GM21737 (cell line): ENCODE measurements around the gene CD101.

Experiments used
- ATAC-seq: cut with Tn5 transposase; IDR thresholded peaks from one replicate; pipeline ENCODE4 v1.9.1; 2021; ENCODE audit warnings: mild to moderate bottlenecking, moderate library complexity; ENCODE audit not compliant: unreplicated experiment

The CD101 gene

DNA sequence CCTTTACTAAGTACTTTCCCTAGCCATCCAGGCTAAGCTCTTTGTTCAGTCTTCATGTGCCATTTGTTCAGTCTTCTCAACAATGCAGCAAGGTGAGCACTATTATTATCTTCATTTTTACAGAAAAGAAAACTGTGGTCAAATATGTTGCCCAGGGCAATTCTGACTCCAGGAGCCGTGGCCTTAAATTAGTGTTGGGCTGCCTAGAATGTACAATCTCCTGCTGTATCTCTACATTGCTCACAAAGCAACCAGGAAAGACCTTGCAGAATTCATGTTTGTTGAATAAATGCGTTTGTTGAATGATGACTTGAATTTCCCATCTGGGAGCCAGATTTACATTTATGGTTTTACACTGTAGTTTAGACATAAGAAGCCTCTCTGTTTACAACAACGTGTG lies 14.2 kb downstream of the CD101 start:
- no peak for ATAC-seq

DNA sequence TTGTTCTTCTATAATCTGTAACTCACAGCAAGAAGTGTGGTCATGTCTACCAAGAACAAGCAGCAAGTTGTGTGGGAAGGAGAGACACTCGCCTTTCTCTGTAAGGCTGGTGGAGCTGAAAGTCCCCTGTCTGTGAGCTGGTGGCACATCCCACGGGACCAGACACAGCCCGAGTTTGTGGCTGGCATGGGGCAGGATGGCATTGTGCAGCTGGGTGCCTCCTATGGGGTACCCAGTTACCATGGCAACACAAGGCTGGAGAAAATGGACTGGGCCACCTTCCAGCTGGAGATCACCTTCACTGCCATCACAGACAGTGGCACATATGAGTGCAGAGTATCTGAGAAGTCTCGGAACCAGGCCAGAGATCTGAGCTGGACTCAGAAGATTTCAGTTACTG lies 15.5 kb downstream of the CD101 start:
- no peak for ATAC-seq

DNA sequence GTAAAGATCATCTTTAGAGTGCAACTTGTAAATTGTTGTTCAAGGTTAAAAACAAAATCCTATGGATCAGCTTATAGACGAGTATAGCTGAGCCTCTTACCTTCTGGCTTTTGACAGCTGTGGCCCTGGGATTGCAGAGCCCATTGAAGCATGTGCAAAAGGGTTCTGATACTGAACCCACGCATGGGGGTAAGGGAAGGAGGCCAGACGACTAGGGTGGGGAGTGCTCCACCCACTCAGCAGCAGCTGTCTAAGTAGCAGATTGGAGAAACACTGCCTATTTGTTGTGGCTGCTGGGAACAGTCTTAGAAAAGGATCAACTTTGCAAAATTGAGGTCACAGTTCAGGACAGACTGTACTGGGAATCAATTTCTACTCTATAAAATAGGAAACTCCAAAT lies 16.1 kb downstream of the CD101 start:
- ATAC-seq: no peak

DNA sequence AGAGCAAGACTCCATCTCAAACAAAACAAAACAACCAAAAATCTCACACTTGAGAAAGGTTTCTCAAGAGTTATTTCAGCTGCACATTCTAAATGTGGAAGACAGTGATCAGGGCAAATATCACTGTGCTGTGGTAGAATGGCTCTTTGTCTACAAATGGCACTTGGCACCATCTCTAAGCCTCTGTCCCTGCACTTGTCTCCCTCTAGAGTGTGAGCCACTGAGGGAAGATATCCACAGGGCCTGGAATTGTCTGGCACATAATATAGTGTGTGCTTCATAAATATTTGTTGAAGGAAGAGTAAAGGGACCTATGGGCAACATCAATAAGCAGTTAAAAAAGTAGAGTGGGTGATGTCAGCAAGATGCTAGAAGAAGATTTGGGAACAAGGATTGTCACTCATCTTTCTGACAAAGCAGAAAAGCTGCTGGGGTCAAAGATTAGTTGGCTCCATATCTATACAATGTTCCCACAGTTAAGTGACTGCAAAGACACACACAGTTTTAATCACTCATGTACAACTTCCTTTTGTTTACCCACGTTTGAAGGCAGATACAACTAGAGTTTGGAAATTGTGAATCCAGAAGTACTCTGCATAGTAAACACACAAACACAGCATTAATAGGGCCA lies 19.1 kb downstream of the CD101 start:
- no peak for ATAC-seq

DNA sequence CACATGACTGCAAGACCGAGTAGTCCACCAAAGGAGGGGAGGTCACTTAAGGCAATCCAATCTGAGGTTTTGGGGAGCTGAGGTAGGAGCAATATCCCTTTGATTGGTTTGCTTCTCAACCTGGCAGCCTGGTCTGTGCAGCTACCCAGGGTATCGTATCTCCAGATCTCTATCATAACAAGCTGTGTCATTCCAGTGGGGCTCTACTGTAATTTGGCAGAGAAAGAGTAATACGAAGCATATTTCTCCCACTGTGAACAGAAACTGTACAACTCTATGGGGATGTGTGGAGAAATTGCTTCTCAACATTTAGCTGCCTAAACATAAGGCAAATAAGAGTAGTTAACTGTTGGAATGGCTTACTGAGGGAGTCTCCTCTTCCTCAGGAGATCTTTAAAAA lies 20.6 kb downstream of the CD101 start:
- ATAC-seq: no peak

DNA sequence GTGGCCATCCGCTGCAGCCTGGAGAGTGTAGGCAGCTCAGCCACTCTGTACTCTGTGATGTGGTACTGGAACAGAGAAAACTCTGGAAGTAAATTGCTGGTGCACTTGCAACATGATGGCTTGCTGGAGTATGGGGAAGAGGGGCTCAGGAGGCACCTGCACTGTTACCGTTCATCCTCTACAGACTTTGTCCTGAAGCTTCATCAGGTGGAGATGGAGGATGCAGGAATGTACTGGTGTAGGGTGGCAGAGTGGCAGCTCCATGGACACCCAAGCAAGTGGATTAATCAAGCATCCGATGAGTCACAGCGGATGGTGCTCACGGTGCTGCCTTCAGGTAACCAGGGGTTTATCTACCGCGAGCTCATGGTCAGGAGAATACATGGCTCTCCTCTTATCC lies 24.0 kb downstream of the CD101 start:
- no peak for ATAC-seq

DNA sequence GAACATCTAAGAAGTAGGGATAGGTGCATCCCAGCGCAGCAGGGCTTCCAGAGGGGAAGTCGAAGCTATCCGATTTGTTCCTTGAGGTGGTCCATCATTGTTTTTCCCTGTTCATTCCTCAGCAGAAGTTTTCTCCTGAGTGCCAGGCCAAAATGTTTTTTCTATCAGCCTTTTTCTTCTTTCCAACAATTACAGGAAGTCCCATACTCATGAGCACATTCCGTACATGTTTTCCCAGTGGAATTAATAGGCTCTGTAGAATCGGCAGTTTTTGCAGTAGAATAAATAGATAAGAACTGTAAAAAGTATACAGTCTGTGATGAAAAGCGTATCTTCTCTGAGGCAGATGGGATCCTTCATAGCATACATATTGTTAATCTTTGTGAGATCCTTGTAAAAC lies 24.8 kb downstream of the CD101 start:
- ATAC-seq: no peak

DNA sequence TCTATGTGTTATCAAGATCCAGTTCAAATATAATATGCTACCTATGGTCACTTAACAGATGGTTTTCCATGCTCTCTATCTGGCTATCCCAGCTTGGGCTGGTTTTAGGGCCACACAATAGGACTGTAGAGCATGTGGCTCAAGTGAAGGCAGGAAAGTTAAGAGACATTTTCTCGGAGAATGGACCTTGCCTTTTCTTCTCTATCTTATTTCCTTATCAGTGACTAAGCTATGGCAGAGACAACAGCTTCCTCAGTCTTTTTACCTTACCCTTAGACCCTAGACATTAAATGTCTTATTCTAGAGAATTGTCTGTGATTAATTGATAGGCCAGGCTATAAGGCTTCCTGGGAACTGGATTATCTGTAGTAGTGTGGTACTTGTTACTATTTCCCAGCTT lies 28.1 kb downstream of the CD101 start:
- no peak for ATAC-seq

DNA sequence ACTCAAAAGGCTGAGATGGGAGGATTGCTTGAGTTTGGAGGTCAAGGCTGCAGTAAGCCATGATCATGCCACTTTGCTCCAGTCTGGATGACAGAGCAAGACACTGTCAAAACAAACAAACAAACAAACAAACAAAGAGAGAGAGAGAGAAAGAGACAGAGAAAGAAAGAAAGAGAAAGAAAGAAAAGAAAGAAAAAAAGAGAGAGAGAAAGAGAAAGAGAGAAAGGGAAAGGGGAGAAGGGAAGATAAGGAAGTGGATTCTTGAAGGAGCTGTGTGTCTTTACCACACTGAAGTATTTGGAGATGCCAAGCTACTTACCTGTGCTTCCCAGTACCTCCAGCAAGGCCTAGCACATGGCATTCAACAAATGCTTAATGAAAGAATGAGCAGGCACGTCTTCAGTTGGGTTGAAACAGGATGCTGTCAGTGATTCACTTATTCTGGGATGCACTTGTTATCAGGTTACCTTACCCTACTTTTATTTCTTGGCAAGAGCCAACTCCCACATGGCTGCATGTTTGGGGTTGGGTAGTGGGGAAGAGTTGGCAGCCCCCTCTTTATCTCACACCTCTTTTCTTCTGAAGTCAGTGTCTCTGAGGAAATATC lies 28.8 kb downstream of the CD101 start:
- ATAC-seq: no peak

DNA sequence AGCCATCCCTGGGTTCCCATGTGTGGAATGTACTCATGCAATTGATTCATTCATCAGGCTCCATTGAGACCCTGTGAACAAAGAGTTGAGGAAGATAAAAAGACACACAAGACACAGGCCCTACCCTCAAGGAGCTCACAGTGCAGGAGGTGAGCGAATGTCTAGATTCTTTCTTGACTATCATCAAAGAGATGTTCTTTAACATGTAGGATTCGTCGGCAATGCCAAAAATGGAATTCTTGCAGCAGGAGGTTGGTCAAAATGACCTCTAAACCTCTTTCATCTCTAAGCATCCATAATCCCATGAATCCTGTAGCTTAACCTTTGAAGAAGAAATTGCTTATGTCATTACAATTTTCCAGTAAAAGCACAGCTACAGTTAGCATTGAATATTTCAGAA lies 30.7 kb downstream of the CD101 start:
- ATAC-seq: no peak

DNA sequence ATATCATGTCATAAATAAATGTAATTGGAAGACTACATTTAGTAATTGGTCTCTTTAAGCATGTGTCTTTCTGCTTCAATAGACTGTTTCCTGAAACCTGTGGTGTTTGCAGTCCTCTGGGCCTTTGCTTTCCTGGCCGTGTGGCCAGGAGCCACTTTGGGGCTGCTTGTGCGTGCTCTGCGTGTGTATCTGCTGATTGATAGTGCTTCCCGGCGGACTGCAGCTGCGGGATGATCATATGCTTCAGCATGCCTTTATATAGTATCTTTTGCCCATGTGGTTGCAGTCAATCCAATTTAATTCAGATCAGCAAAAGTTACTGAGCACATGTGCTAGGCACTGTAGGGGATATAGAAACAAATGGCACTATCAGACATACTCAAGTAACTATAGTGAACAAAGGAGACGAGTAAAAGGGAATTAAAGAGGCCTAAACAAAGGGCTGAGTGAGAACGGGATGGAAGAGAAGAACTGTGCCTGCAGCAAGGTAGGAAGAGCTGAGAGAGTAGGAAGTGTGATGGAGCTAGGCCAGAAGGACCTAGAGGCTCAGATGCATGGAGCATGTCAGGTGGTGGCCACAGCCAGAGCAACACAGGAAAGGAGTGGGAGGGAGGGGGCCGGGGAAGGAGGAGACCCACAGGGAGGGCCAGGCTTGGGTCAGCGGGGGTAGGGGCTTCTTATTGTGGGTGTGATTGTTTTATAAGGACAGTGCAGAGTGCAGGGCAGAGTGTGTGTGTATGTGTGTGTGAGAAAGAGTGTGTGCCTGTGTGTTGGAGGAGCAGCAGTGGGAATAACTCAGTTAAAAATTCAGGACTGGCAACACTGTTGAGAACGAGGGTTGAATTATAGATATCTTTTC lies 31.4 kb downstream of the CD101 start:
- ATAC-seq: no peak

DNA sequence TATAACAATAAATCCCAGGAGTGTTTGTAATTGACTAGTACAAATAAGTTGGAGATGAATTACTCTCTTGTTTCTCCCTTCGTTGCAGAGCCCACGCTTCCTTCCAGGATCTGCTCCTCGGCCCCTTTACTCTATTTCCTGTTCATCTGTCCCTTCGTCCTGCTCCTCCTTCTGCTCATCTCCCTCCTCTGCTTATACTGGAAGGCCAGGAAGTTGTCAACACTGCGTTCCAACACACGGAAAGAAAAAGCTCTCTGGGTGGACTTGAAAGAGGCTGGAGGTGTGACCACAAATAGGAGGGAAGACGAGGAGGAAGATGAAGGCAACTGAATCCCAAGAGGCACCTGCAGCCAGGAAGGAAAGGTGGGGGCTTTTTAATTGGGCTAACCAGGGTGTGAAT lies 32.2 kb downstream of the CD101 start:
- no peak for ATAC-seq

DNA sequence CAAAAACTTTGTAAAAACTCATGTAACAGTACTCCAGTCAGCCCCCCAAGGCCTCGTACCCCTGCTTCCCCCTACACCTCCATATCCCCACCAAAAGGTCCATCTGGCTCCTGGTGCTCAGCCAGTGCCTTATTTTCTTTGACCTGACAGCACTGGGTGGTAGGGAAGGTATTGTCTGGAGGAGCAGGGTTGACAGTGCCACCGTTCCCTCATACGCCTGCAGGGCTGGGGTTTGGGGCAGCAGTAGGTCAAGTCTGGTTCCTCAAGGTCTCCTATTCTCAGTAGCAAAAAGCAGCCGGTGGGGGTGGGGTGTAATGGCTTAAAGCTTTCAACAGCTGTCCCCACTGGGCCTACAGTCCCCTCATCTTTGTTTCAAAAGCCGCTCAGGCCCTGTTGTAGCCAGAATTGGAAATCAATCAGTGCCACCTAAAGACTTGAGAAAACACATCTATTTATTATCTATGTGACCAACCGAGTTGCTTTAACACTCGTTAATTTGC lies 33.3 kb downstream of the CD101 start:
- ATAC-seq: no peak

DNA sequence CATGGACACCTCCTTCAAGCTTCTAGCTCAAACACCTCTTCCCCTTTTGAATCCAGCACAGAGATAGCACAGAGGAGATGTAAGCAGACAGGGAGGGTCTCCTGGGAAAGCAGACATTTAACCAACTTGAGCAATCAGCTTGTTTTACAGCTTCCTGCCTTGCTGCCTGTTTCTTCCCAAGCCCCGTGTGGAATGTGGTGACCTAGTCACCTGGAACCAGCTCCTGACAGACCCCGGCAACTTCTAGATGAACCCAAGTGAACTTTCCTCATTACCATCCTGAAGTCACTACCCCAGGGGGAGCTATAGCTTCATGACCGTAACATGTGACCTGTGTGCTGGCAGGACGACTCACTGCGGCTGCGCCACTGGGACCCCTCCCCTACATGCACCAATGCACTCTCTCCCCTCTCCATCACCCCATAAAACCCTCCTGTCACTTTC lies 34.5 kb downstream of the CD101 start:
- no peak for ATAC-seq

DNA sequence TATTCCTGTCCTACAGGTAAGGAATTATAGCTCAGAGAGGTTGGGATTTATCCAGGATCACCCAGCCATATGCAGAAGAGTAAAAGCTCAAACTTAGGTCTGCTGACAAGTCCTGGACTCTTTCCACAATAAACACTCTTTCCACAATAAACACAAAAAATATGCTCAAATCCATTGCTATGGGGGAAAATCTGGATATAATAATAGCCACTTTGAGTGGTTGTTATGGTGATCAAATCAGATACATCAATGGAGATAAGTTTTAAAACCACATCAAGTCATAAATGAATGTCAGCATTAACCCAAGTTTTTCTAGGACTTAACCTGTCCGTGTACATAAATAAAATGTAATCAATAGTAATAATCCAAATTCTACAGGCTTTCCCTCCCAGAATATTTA lies 36.2 kb downstream of the CD101 start:
- ATAC-seq: no peak

DNA sequence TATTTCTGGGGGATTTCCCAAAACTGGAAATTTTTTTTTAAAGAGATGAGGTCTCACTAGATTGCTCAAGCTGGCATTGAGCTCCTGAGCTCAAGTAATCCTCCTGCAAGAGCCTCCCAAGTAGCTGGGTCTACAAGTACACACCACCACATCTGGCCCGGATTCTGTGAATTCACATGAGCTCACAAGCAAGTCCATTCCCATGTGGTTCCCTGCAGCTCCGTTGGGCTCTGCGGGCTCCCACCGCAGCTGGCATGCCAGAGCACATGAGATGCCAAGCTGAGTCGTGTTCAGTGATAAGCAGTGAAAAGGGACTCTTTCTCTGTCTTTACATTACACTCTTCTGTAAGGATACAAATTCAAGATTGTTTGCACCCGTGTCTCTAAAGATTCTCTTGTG lies 36.7 kb downstream of the CD101 start:
- no peak for ATAC-seq

DNA sequence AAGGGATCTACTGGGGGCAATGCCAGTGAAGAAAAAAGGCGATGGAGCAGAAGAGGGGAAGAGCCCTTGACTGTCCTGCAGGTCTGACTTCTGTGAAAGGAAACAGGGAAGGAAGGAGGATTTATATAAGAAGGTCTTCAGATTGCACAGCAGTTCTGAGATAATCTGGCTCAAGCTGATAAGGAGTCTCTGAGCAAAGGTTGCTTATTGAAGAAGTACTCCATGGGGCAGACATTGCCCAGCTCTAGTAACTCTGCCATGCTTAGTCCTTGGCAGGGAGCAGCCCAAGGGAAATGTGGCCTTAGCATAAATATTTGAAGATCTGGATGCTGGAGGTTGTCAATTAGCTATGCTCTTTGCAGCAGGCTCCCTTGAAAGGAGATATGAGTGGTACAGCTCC lies 42.7 kb downstream of the CD101 start:
- ATAC-seq: no peak

DNA sequence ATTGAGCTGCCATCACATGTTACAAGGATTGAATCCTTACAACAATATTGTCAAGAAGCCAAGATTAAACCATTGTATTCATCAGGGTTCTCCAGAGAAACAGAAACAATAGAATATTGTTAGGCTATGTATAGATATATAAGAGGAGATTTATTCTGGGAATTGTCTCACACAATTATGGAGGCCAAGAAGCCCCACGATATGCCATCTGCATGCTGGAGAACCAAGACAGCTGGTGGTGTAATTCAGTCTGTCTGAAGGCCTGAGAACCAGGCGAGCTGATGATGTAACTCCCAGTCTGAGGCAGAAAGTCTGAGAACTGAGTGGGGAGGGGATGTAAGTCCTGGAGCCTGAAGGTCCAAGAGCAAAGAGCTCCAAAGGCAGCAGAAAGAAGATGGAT lies 44.1 kb downstream of the CD101 start:
- no peak for ATAC-seq

DNA sequence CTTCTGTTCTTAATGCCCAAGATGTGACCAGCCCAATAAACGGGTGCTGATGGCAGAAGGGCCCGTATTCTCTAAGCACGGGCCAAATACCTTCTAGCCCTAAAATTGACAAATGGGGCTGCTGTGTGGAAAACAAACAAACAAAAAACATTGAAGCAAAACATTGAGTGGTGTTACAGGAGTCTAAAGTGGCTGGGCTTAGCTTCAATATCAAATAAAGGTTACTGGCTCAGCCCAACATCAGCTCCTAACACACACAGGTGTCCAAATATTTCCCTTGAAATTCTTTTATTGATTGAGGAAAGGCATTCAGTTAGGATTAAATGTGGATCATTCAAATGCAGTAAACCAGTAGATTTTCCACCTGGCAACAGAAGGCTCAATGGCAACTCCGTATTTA lies 45.2 kb downstream of the CD101 start:
- no peak for ATAC-seq

DNA sequence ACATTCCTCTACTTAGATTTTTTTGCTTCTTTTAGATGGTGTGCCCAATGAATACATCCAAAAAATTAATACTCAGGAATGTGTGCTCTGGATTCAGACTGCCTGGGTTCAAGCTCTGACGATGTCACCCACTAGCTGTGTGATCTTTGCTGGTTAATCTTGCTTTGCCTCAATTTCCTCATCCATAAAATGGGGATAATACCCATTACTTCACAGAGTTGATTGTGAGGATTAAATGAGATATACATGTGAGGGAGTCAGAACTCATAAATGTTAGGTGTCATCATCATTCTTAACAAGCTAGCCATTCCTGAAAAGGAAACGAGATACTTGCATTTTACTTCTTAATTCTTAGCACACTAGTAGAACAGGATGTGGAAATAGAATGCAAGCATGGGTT lies 45.7 kb downstream of the CD101 start:
- ATAC-seq: no peak

DNA sequence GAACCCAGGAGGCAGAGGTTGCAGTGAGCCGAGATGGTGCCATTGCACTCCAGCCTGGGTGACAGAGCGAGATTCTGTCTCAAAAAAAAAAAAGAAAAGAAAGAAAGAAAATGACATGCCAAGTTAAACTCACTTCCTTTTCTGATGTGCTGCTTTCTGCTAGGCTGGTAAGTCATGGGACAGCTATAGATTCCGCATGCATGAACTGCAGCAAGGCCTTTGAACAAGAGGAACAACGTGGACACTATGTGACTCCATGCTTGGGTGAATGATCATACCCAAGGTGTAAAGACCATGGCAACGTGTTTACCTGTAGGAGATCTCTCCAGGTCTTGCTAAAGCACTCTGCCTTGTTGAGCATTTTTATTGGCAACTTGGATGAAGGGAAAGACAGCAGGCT lies 48.3 kb downstream of the CD101 start:
- no peak for ATAC-seq
